H1 (cell line): ENCODE measurements around the gene TRIOBP. TPM values are rescaled to one million over a fixed set of nuclear protein-coding genes. Genes with fewer than 3 reads are reported as not detected.

Experiments
- CTCF ChIA-PET: fragments of 300-600 bp; sonication (Branson Sonifier 250); formaldehyde crosslinking; loops from one replicate; lab custom pipeline; 2021; ENCODE audit not compliant: partially characterized antibody; lab: Charles Lee
- POLR2A ChIA-PET: fragments of 300-600 bp; sonication (Branson Sonifier 250); formaldehyde crosslinking; loops from one replicate; lab custom pipeline; 2021; ENCODE audit warnings: inconsistent platforms; ENCODE audit not compliant: partially characterized antibody; lab: Charles Lee
- DNase-seq, 2 experiments: peaks; one replicate each; pipeline versions ENCODE4 v3.0.0 to v3.0.0-alpha.2; 2010 to 2022; ENCODE audit warnings: low spot score in 2 of 2, low read depth in 1 of 2, mixed read lengths in 1 of 2
- FAIRE-seq: peaks from 2 replicates; lab custom pipeline; 2011; peaks lifted over from hg19 to GRCh38; lab: Jason Lieb, UNC
- H2AFZ ChIP-seq: 2 replicates; pipeline ENCODE4 v1.8.1; 2012; ENCODE audit warnings: low read length, inconsistent platforms
- H2AK5ac ChIP-seq: 2 replicates; pipeline ENCODE4 v1.6.1; 2013; ENCODE audit warnings: low read depth, low read length
- H2BK120ac ChIP-seq: replicated peaks from 2 replicates; pipeline ENCODE3; 2013; ENCODE audit warnings: low read depth, low read length, inconsistent platforms
- H2BK12ac ChIP-seq: 2 replicates; pipeline ENCODE4 v1.6.1; 2013; ENCODE audit warnings: low read depth, low read length
- H2BK15ac ChIP-seq: 2 replicates; pipeline ENCODE4 v1.6.1; 2013; ENCODE audit warnings: low read length
- H2BK20ac ChIP-seq: 2 replicates; pipeline ENCODE4 v1.6.1; 2013; ENCODE audit warnings: low read length
- H2BK5ac ChIP-seq: 2 replicates; pipeline ENCODE4 v1.6.1; 2013; ENCODE audit warnings: low read depth, low read length
- H3K14ac ChIP-seq: 2 replicates; pipeline ENCODE4 v1.6.1; 2013; ENCODE audit warnings: inconsistent platforms; ENCODE audit not compliant: insufficient read length
- H3K18ac ChIP-seq: 2 replicates; pipeline ENCODE4 v1.6.1; 2013; ENCODE audit warnings: low read length; ENCODE audit errors: extremely low read depth
- H3K23ac ChIP-seq: 2 replicates; pipeline ENCODE4 v1.6.1; 2013; ENCODE audit warnings: inconsistent platforms; ENCODE audit not compliant: insufficient read length
- H3K23me2 ChIP-seq: 2 replicates; pipeline ENCODE4 v1.6.1; 2013; ENCODE audit warnings: low read depth, low read length
- H3K27ac ChIP-seq: 2 replicates; pipeline ENCODE4 v1.6.1; 2011; ENCODE audit warnings: low read depth, low read length, inconsistent platforms
- H3K27me3 ChIP-seq, 4 experiments: replicated peaks in 1 of 4; 1 replicate in 1 of 4; 2 replicates in 3 of 4; pipeline versions ENCODE4 v1.6.1 to v1.8.1; 2011 to 2013; ENCODE audit warnings: low read length in 3 of 4, mild to moderate bottlenecking in 3 of 4, inconsistent platforms in 2 of 4, mixed read lengths in 2 of 4, moderate library complexity in 1 of 4; ENCODE audit not compliant: control insufficient read depth in 3 of 4, insufficient read depth in 3 of 4; ENCODE audit errors: extremely low read depth in 1 of 4
- H3K36me3 ChIP-seq, 4 experiments: 2 replicates each; pipeline versions ENCODE4 v1.6.1 to v1.8.1; 2011 to 2013; ENCODE audit warnings: mild to moderate bottlenecking in 4 of 4, low read length in 3 of 4, moderate library complexity in 2 of 4, control low read depth in 1 of 4, inconsistent platforms in 1 of 4; ENCODE audit not compliant: insufficient read depth in 4 of 4, control insufficient read depth in 2 of 4
- H3K4ac ChIP-seq: replicated peaks from 2 replicates; pipeline ENCODE3; 2013; ENCODE audit warnings: low read length, low read depth, mixed read lengths, inconsistent platforms; ENCODE audit not compliant: insufficient read length
- H3K4me1 ChIP-seq, 4 experiments: replicated peaks in 1 of 4; 1 replicate in 1 of 4; 2 replicates in 3 of 4; pipeline versions ENCODE4 v1.6.1 to v1.8.1; 2011 to 2013; ENCODE audit warnings: low read length in 3 of 4, inconsistent platforms in 2 of 4, mixed read lengths in 1 of 4; ENCODE audit not compliant: insufficient read depth in 4 of 4, control insufficient read depth in 3 of 4
- H3K4me2 ChIP-seq, 2 experiments: 2 replicates each; pipeline versions ENCODE4 v1.6.1 to v1.8.1; 2011 to 2013; ENCODE audit warnings: low read depth in 2 of 2, low read length in 2 of 2, control low read depth in 1 of 2, inconsistent platforms in 1 of 2, mild to moderate bottlenecking in 1 of 2; ENCODE audit not compliant: insufficient read depth in 1 of 2
- H3K4me3 ChIP-seq, 4 experiments: fragments of 200-600, 300-600 bp in 1 of 4; sonication (generic), shearing (Covaris generic), sonication (Bioruptor Twin) in 1 of 4; 2 replicates each; pipeline versions ENCODE4 v1.5.1 to v1.8.1; 2011 to 2016; ENCODE audit warnings: low read length in 4 of 4, low read depth in 3 of 4, control low read depth in 2 of 4, inconsistent platforms in 2 of 4, mild to moderate bottlenecking in 2 of 4, mixed read lengths in 1 of 4, moderate library complexity in 1 of 4; ENCODE audit not compliant: insufficient read depth in 2 of 4; ENCODE audit errors: extremely low read depth in 1 of 4
- H3K56ac ChIP-seq: replicated peaks from 2 replicates; pipeline ENCODE3; 2013; ENCODE audit warnings: low read depth, mild to moderate bottlenecking, mixed read lengths, low read length, inconsistent platforms; ENCODE audit not compliant: insufficient read length
- H3K79me1 ChIP-seq: 2 replicates; pipeline ENCODE4 v1.6.1; 2013; ENCODE audit warnings: low read depth, low read length, control low read depth
- H3K79me2 ChIP-seq, 2 experiments: 2 replicates each; pipeline versions ENCODE4 v1.6.1 to v1.8.1; 2012 to 2013; ENCODE audit warnings: low read length in 2 of 2, mild to moderate bottlenecking in 2 of 2, inconsistent platforms in 1 of 2; ENCODE audit not compliant: insufficient read depth in 2 of 2, control insufficient read depth in 1 of 2
- H3K9ac ChIP-seq, 4 experiments: replicated peaks in 1 of 4; 1 replicate in 1 of 4; 2 replicates in 3 of 4; pipeline versions ENCODE4 v1.6.1 to v1.8.1; 2011 to 2013; ENCODE audit warnings: low read depth in 3 of 4, low read length in 3 of 4, control low read depth in 2 of 4, mild to moderate bottlenecking in 2 of 4, moderate library complexity in 2 of 4, inconsistent platforms in 1 of 4; ENCODE audit errors: extremely low read depth in 1 of 4
- H3K9me3 ChIP-seq, 2 experiments: 2 replicates each; pipeline versions ENCODE4 v1.6.1 to v1.8.1; 2012 to 2013; ENCODE audit warnings: mild to moderate bottlenecking in 2 of 2, moderate library complexity in 2 of 2, control low read depth in 1 of 2, inconsistent platforms in 1 of 2, low read depth in 1 of 2, low read length in 1 of 2, mixed read lengths in 1 of 2; ENCODE audit not compliant: insufficient read depth in 2 of 2
- H4K20me1 ChIP-seq, 2 experiments: replicated peaks in 1 of 2; 2 replicates each; pipeline versions ENCODE3 to v1.8.1; 2011 to 2013; ENCODE audit warnings: inconsistent platforms in 2 of 2, low read length in 2 of 2, mild to moderate bottlenecking in 1 of 2; ENCODE audit not compliant: insufficient read depth in 2 of 2, control insufficient read depth in 1 of 2
- H4K5ac ChIP-seq: 2 replicates; pipeline ENCODE4 v1.6.1; 2013; ENCODE audit warnings: low read length, low read depth, mixed read lengths, inconsistent platforms; ENCODE audit not compliant: insufficient read length
- H4K8ac ChIP-seq: 2 replicates; pipeline ENCODE4 v1.8.0; 2013; ENCODE audit warnings: mild to moderate bottlenecking, moderate library complexity, low read length, inconsistent platforms; ENCODE audit not compliant: insufficient read depth; ENCODE audit errors: extremely low read depth
- H4K91ac ChIP-seq: replicated peaks from 2 replicates; pipeline ENCODE3; 2013; ENCODE audit warnings: low read length, mixed read lengths, inconsistent platforms; ENCODE audit not compliant: insufficient read length
- ATF2 ChIP-seq: IDR thresholded peaks from 2 replicates; pipeline ENCODE4 v1.6.1; 2012; ENCODE audit warnings: low read length, inconsistent platforms
- CREB1 ChIP-seq: IDR thresholded peaks from 2 replicates; pipeline ENCODE4 v1.6.1; 2012; ENCODE audit warnings: inconsistent platforms
- E2F6 ChIP-seq: IDR thresholded peaks from 2 replicates; pipeline ENCODE4 v1.6.1; 2012; ENCODE audit warnings: inconsistent platforms
- EZH2 ChIP-seq: fragments of 200-600 bp; sonication (generic); IDR thresholded peaks from 2 replicates; pipeline ENCODE4 v1.7.1; 2012; ENCODE audit warnings: low read depth, mild to moderate bottlenecking, moderate library complexity, low read length, inconsistent platforms; ENCODE audit not compliant: severe bottlenecking
- NANOG ChIP-seq: IDR thresholded peaks from 2 replicates; pipeline ENCODE4 v1.6.1; 2011; ENCODE audit warnings: low read length, low read depth, mild to moderate bottlenecking, inconsistent platforms; ENCODE audit not compliant: insufficient read depth, poor library complexity, severe bottlenecking
- PHF8 ChIP-seq: fragments of 200-600 bp; sonication (generic); conservative IDR thresholded peaks from 2 replicates; pipeline ENCODE4 v1.7.1; 2012; ENCODE audit warnings: low read depth, mild to moderate bottlenecking, inconsistent platforms, low read length, moderate library complexity
- POLR2AphosphoS5 ChIP-seq: IDR thresholded peaks from 2 replicates; pipeline ENCODE4 v1.6.1; 2011; ENCODE audit warnings: low read depth, low read length
- SIRT6 ChIP-seq: IDR thresholded peaks from one replicate; pipeline ENCODE4 v1.7.1; 2012; ENCODE audit warnings: low read length, inconsistent platforms
- SP1 ChIP-seq: IDR thresholded peaks from 2 replicates; pipeline ENCODE4 v1.6.1; 2011; ENCODE audit warnings: low read depth, low read length
- ZNF274 ChIP-seq: IDR thresholded peaks from 2 replicates; pipeline ENCODE4 v1.7.0; 2012; ENCODE audit warnings: low read length, borderline replicate concordance; ENCODE audit errors: extremely low read depth
- WGBS, 2 experiments: shearing (Covaris generic) in 1 of 2; methylation state at CpG; one replicate each; pipeline versions ENCODE4 v1.1.6 to v1.1.7; 2013 to 2015; ENCODE audit warnings: low lambda C conversion rate in 2 of 2, mixed read lengths in 2 of 2, inconsistent platforms in 1 of 2, low coverage in 1 of 2, missing lambda C conversion rate in 1 of 2; ENCODE audit not compliant: insufficient replicate concordance in 2 of 2, insufficient coverage in 1 of 2, insufficient read length in 1 of 2; ENCODE audit errors: extremely low coverage in 1 of 2, missing lambda C conversion rate in 1 of 2; 5-methylcytosine and 5-hydroxymethylcytosine counted together
- polyA plus RNA-seq, 7 experiments: library from polyadenylated mRNA; depleted of rRNA in 3 of 7; stranded (reverse) in 5 of 7; unstranded in 2 of 7; fragments of >200 nt in 5 of 7; fragments of 200-250 nt in 2 of 7; gene quantifications; 1 replicate in 5 of 7; 2 replicates in 1 of 7; 4 replicates in 1 of 7; pipeline versions ENCODE4 v1.2.1 to v1.2.3, GENCODE V29; 2011 to 2013; ENCODE audit warnings: missing spikeins in 2 of 7, mixed read lengths in 2 of 7
- total RNA-seq: library from RNA; stranded (reverse); fragmentation: NEBNext Ultra II Directional; extraction: Animal tissue kit (Norgen Biotek cat#: 25700); gene quantifications from 2 replicates; pipeline ENCODE4 v1.2.1, GENCODE V29; 2021
- TF ChIP-seq, protein P1 (sequence below): IDR thresholded peaks from 2 replicates; pipeline ENCODE4 v1.6.1; 2012; ENCODE audit warnings: inconsistent platforms

Gene TRIOBP
- total and polyA plus RNA-seq, 2 of the 8 experiments (the other 6 are each of a cell fraction or from before 2014, with no cell fraction given) = 18.2 to 27.3 TPM

DNA sequence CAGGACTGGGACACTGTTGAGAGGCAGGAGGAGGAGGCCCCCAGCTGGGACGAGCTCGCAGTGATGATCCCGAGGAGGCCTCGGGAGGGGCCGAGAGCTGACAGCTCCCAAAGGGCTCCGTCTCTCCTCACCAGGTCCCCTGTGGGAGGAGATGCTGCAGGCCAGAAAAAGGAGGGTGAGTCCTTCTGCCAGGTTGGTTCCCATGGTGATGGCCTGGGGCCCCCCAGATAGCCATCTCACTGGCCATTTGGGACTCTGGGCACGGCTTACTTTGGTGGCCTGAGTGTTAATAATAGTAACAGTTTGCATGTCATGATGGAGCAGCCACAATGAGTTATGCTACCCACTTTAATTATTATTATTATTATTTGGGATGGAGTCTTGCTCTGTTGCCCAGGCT lies 18.9 kb downstream of the TRIOBP start:
- FAIRE-seq = no peak
- no peak overlapping the region for H3K4ac ChIP-seq
- H4K91ac ChIP-seq = no peak overlapping the region
- H3K4me1 ChIP-seq = no peaks in the 10 kb centered on the region
- TF ChIP-seq ZNF274 = no peak
- no peak for TF ChIP-seq ATF2
- no peak for TF ChIP-seq E2F6
- TF ChIP-seq PHF8 = no peak
- TF ChIP-seq NANOG = no peak
- TF ChIP-seq CREB1 = no peak
- no peak for TF ChIP-seq EZH2
- TF ChIP-seq POLR2AphosphoS5 = no peak
- TF ChIP-seq, protein P1, sequence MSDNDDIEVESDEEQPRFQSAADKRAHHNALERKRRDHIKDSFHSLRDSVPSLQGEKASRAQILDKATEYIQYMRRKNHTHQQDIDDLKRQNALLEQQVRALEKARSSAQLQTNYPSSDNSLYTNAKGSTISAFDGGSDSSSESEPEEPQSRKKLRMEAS = no peak
- no peak for TF ChIP-seq SIRT6
- TF ChIP-seq SP1 = no peak
- H3K56ac ChIP-seq = no peak overlapping the region
- H2BK5ac ChIP-seq = no peak overlapping the region
- H3K4me3 ChIP-seq = no peak overlapping the region
- H4K8ac ChIP-seq = no peak overlapping the region
- CTCF ChIA-PET = interaction anchor here (0.8 kb wide), 1 partner anchor 19 kb away, joined by 3 read pairs; no protein-coding TSS in a partner anchor
- H3K79me2 ChIP-seq = no peaks in the 10 kb centered on the region
- WGBS, 2 experiments = 86% methylated on average over 6 of the region's 7 CpGs; no CpG with 5 or more reads in 1 of the 2 experiments
- no peaks in the 10 kb centered on the region for H3K79me1 ChIP-seq
- no peaks in the 10 kb centered on the region for H3K9me3 ChIP-seq
- no peak overlapping the region for H4K5ac ChIP-seq
- H3K14ac ChIP-seq = no peak overlapping the region
- no peak overlapping the region for H3K18ac ChIP-seq
- H4K20me1 ChIP-seq = peaks cover 5 to 7% of the 10 kb centered on the region in 2 experiments
- no peaks in the 10 kb centered on the region for H3K23me2 ChIP-seq
- no peak overlapping the region for H2BK120ac ChIP-seq
- no peak overlapping the region for H2BK20ac ChIP-seq
- POLR2A ChIA-PET = interaction anchor here (1.0 to 1.9 kb wide), 2 partner anchors 15 to 18 kb away, joined by 3 to 5 read pairs; no protein-coding TSS in a partner anchor
- DNase-seq = no peak
- no peaks in the 10 kb centered on the region for H3K27me3 ChIP-seq
- no peak overlapping the region for H3K27ac ChIP-seq
- no peak overlapping the region for H2BK15ac ChIP-seq
- no peak overlapping the region for H3K9ac ChIP-seq
- H2BK12ac ChIP-seq = no peak overlapping the region
- peaks cover 5 to 35% (median 16%) of the 10 kb centered on the region in 4 experiments for H3K36me3 ChIP-seq
- no peak overlapping the region for H2AFZ ChIP-seq
- no peak overlapping the region for H3K4me2 ChIP-seq
- no peak overlapping the region for H3K23ac ChIP-seq
- no peak overlapping the region for H2AK5ac ChIP-seq
